NCI-H1436 treated with DMSO at 0.1 percent for 48 hours (cell line): ENCODE results near the gene THBS4.

Experiments
- DNase-seq: peaks from one replicate; lab custom pipeline; 2025; lab: John Stamatoyannopoulos, UW

The THBS4 gene

GRCh38 chr5:80048084-80048780, 13.1 kb downstream of the THBS4 start:
- DNase-seq, result no peak

DNA sequence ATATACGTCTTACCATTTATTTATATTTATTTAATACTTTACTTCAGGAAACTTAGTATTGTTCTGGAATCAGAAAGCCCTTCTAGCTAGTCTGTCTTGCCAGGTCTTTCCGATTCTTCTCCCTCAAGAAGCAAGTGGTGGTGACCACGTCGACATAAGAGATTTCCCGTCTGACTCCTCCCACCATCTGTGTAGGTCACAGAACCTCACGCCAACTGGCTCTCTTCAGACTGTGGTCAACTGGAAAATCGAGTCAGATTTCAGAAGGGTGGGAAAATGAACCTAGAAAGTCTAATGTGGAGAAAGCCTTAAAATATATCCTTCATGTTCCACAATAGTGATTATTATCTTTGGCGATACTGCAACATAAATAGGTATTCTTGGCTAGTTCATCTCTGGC, 17.3 kb downstream of the THBS4 start:
- DNase-seq, result no peak

- no peak for DNase-seq
Measured at GRCh38 chr5:80054682-80055081, 19.5 kb downstream of the THBS4 start.

DNA sequence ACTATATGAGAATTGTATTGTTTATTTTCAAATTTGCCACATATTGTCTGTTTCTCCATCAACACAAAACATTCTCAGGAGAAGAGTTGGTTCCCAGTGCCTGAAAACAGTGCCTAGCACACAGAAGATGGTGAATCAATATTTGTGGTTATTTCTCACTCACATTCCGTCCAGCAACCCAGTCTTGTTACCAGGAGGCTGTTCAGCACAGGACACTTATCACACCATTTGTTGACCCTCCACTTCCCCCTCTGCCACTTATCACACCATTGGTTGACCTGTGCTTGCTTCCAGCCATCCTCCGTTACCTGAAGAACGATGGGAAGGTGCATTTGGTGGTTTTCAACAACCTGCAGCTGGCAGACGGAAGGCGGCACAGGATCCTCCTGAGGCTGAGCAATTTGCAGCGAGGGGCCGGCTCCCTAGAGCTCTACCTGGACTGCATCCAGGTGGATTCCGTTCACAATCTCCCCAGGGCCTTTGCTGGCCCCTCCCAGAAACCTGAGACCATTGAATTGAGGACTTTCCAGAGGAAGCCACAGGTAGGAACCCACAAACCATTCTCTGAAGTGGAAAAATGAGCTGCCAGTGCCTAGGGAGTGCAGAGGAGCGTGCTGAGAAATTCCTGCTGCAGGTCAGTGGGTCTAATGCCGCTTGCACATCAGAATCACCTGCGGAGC, 20.5 kb downstream of the THBS4 start:
- DNase-seq, result peak; percentile 88

GRCh38 chr5:80057099-80057498, 22.0 kb downstream of the THBS4 start:
- no peak for DNase-seq

DNA sequence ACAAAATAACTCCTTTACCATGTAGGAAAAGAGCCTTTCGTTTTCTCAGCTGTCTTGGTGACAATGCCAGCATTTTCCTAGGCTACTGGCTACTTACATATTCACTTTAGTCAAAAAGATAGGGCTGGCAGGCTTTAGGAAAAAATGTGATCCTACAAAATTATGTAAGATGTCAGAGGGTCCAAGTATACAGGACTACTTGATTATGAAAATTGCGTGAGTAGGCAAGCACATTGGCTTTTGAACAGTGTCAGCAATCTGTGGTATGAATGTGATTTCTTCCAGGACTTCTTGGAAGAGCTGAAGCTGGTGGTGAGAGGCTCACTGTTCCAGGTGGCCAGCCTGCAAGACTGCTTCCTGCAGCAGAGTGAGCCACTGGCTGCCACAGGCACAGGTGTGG, 22.8 kb downstream of the THBS4 start:
- DNase-seq, result no peak

GRCh38 chr5:80059354-80059980, 24.3 kb downstream of the THBS4 start:
- no peak for DNase-seq

DNA sequence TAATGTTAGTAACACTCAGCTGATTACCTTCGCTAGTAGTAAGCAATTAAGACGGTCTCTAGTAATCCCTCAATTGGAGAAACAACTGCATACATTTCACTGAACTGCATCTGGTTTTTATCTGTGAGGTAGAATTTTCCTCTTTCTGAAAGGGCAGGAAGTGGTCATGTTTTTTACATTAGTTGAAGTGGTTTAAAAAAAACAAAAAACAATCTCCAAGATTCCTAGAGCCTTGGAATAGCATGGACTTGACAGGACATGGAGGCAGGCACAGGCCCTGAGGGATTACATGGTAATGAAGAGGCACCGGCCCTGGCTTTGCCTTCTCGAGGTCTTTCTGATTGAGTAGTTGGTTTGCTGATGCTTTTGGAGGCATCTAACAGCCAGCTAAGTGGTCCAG, 25.8 kb downstream of the THBS4 start:
- no peak for DNase-seq

DNA sequence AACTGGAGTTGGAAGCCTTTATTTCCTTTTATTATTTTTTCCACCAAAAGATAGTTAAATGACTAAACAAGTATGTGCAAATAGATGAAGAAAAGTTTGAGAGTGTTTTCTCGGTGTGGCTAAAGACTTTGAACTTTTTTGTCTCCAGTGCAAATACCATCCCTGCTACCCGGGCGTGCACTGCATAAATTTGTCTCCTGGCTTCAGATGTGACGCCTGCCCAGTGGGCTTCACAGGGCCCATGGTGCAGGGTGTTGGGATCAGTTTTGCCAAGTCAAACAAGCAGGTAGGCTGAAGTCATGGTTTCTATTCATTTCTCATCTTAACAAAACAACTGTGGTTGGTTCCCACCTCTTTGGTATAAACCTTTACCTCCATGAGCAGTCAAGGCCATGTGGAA, 26.4 kb downstream of the THBS4 start:
- no peak for DNase-seq

- DNase-seq, result no peak
Measured at GRCh38 chr5:80064124-80064523, 29.0 kb downstream of the THBS4 start.

GRCh38 chr5:80067016-80067415, 31.9 kb downstream of the THBS4 start:
- no peak for DNase-seq

- no peak for DNase-seq
Measured at GRCh38 chr5:80067531-80068245, 32.5 kb downstream of the THBS4 start.

- no peak for DNase-seq
Measured at GRCh38 chr5:80068246-80068636, 33.1 kb downstream of the THBS4 start.

GRCh38 chr5:80068775-80069174, 33.6 kb downstream of the THBS4 start:
- no peak for DNase-seq

DNA sequence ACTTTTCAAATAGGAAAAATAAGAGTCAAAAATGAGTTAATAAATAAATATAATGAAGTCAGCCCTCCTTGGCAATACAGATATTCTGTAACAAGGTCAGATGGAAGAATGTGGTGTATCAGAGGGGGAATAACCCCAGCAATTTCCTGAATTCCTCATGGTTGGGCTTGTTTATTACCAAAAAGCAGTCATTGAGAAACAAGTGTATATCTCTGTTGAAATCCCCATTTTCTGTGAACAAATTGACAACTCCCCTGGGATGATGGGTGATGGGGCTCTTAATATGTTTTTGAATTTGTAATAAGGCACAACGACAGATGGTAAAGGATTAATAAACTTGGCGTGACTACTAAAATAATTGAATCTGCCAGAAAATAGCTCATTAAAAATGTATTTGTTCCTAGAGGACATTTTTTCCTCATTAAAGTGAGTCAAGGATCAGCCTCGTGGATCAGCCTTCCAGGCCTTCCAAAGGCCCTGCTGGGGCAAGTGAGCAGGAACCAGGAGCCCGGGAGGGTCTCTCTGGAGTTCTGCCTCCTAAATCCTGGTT, 34.2 kb downstream of the THBS4 start:
- DNase-seq, result no peak

DNA sequence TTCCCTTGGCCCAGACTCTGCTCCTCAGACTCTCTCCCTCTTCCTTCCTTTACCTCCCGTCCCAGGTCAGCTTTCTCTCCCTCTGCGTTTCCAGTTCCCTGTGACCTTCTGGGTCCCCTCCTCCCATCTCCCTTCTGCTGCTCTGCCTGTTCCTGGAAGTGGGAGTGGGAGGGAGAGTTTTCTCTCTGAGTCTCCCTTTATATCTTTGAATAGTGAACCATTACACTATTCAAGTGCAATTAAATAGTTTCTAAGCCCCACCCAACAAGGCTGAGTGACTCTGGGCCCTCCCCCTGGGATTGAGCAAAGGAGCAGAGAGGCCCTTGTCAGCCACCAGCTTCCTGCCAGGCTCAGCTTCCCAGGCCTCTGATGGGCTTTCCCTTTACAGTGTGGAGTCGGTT, 34.8 kb downstream of the THBS4 start:
- no peak for DNase-seq

GRCh38 chr5:80070338-80071056, 35.3 kb downstream of the THBS4 start:
- DNase-seq, result no peak

- no peak for DNase-seq
Measured at GRCh38 chr5:80071510-80072021, 36.4 kb downstream of the THBS4 start.

DNA sequence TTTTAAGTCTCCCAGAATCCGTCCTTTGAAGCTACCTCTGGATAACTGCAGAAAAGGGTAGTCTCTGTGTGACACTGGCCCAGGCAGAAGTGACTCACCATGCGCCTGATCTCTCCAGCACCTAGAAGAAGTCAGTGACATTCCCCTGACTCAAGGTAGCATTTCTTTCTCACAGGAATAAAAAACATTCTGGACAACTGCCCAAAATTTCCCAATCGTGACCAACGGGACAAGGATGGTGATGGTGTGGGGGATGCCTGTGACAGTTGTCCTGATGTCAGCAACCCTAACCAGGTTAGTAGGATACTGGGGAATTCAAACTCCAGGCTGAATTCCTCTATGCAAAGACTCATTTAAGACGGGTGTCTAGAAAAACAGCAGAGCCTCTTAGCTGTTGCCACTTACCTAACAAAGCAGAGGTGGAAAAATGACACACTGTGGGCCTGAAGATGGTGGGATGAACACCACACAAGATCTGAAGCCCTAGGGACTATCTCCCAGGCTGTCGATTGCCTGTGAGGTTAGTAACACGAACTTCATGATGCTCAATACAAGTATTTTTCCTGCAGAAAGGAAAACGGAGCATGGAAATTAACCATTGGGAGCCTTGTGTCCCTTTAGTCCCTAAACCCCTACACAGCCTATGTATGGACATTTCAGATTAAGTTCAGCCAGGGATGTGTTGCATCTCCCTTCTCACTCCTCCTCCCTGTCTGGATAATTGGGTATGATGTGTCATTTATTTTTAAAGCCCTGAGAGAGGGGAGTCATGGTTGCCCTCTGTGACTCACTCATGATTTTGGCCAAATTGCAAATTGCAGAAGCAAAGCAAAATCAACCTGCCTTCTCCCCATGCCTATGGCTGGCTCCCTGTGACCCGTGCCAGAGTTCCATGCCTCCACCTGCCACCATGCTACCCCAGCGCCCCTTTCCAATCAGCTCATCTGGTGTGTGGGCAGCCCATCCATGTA, 37.2 kb downstream of the THBS4 start:
- DNase-seq, result no peak
